Measurements from ENCODE around the gene ERCC6L.
"Not testable (repeated sequence)": the region's sequence is repeated elsewhere in the genome, so short reads cannot be mapped to it uniquely, and the experiment has no call there.

The ERCC6L gene

GRCh38 chrX:72182924-72183323 lies 55.9 kb downstream of the ERCC6L start:
- DNase-seq: no peak

GRCh38 chrX:72181178-72182125 lies 57.4 kb downstream of the ERCC6L start, which contains the start of gene PIN4:
TSS of gene PIN4 (plus strand) at chrX:72181757. CDS start at chrX:72181786, 29 bp downstream.
- peak; percentile 89 for DNase-seq
- in situ Hi-C loops (cut with HindIII; ENCODE audit: low pct_ligation_motif_present, low pct_unique_long_range_greater_than_20kb, low sequenced_read_pairs): no loop called here

More at GRCh38 chrX:72182924-72183323, 55.9 kb downstream of the ERCC6L start:
- in situ Hi-C loops (cut with HindIII; ENCODE audit: low pct_ligation_motif_present, low pct_unique_long_range_greater_than_20kb, low sequenced_read_pairs): no loop called here

- in situ Hi-C loops (cut with HindIII; ENCODE audit: low pct_ligation_motif_present, low pct_unique_long_range_greater_than_20kb, low sequenced_read_pairs): no loop called here
- no peak for DNase-seq
Measured at GRCh38 chrX:72180539-72180938, 58.3 kb downstream of the ERCC6L start.

GRCh38 chrX:72176981-72177380 lies 61.8 kb downstream of the ERCC6L start:
- no peak for DNase-seq
- in situ Hi-C loops (cut with HindIII; ENCODE audit: low pct_ligation_motif_present, low pct_unique_long_range_greater_than_20kb, low sequenced_read_pairs): no loop called here

- in situ Hi-C loops (cut with HindIII; ENCODE audit: low pct_ligation_motif_present, low pct_unique_long_range_greater_than_20kb, low sequenced_read_pairs); DNase-seq: not testable (repeated sequence)
Measured at GRCh38 chrX:72176289-72176688, 62.5 kb downstream of the ERCC6L start.

GRCh38 chrX:72169008-72169728 lies 69.7 kb downstream of the ERCC6L start:
- DNase-seq: no peak
- in situ Hi-C loops (cut with HindIII; ENCODE audit: low pct_ligation_motif_present, low pct_unique_long_range_greater_than_20kb, low sequenced_read_pairs): no loop called here

GRCh38 chrX:72165551-72165950 lies 73.3 kb downstream of the ERCC6L start:
- in situ Hi-C loops (cut with HindIII; ENCODE audit: low pct_ligation_motif_present, low pct_unique_long_range_greater_than_20kb, low sequenced_read_pairs): no loop called here
- DNase-seq: no peak

- in situ Hi-C loops (cut with HindIII; ENCODE audit: low pct_ligation_motif_present, low pct_unique_long_range_greater_than_20kb, low sequenced_read_pairs): no loop called here
- DNase-seq: no peak
Measured at GRCh38 chrX:72159769-72160168, 79.1 kb downstream of the ERCC6L start.

GRCh38 chrX:72158773-72159172 lies 80.1 kb downstream of the ERCC6L start:
- no peak for DNase-seq
- in situ Hi-C loops (cut with HindIII; ENCODE audit: low pct_ligation_motif_present, low pct_unique_long_range_greater_than_20kb, low sequenced_read_pairs): no loop called here
